Stimulated activated CD4-positive, alpha-beta T cell treated with anti-CD3 and anti-CD28 coated beads, Interleukin-1b, Interleukin-23, amount 100 ng/mL, for 48 hours (primary cell): ENCODE results near the gene LAYN.

ENCODE experiments used
- DNase-seq: peaks from one replicate; pipeline ENCODE4 v3.0.0-alpha.2; 2020

Gene LAYN, protein sequence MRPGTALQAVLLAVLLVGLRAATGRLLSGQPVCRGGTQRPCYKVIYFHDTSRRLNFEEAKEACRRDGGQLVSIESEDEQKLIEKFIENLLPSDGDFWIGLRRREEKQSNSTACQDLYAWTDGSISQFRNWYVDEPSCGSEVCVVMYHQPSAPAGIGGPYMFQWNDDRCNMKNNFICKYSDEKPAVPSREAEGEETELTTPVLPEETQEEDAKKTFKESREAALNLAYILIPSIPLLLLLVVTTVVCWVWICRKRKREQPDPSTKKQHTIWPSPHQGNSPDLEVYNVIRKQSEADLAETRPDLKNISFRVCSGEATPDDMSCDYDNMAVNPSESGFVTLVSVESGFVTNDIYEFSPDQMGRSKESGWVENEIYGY

DNA sequence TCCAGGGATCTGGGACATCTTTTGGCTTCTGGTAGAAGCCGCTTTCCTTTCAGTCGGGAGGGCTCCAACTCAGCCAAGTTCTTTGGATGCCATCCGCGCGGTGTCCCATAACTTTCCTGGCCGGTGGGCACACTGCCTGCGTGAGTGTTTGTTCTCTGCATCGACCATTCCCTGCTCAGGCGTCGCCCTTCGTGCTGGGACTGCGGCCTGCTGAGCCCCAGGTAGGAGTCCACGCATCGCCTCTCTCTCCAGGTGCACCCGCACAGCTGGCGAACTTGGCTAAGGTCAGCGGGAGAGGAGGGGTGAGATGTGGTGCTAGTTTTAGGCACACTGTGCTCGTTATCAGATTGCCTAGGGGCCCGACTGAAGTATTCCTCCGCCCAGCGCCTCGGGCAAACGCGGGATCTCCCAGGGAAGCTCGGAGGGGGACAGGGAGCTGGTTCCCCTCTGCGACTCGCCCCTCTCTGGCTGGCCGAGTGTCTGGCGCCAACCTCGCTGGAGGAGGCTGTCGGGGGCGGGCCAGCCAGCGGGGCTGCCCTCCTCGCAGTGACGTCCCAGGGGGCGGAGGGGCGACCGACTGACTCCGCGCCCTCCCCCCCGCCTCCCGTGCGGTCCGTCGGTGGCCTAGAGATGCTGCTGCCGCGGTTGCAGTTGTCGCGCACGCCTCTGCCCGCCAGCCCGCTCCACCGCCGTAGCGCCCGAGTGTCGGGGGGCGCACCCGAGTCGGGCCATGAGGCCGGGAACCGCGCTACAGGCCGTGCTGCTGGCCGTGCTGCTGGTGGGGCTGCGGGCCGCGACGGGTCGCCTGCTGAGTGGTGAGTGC, at the start of gene LAYN:
Gene LAYN (plus strand): TSS at position 607 of the 823 bp plus-strand sequence. CDS start 124 bp downstream, at position 731.
- DNase-seq: no peak

DNA sequence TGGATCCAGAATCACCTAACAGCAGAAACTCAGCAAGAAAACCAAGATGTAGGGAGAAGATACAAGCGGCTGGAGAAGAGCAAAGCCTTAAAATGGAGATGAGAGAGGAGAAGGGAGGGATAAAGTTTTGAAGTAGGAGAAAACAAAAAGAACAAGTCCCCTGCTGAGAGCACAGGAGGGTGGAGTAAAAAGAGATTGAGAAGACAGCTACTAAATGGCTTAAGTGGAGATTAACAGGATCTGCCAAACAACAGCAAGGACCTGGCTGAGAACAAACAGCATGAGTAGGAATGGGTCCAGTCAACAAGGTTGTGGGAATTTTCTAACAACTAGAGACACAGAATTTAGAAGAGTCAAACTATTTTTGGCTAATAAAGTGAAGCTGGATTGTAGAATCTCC, 46.5 kb upstream of the LAYN start:
- no peak for DNase-seq

GRCh38 chr11:111499483-111499882, 41.0 kb upstream of the LAYN start:
- DNase-seq: no peak

DNA sequence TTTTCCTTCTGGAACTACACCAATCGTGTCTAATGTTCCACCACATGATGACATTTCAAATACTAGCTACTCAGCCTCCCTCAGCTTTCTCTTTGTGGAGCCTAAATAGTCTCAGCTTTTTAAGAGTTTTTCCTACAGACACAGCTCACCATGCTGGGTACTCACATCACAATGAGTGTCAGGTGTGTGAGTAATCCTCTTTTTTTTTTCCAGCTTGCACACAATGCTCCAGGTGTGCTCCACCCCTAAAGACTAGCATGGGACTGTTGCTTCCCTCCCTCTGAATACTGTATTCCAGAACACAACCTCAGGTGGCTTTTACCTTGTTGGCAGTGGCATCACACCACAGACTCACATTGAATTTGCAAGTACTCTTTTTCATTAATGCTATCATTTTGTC, 40.0 kb upstream of the LAYN start:
- DNase-seq: no peak

- no peak for DNase-seq
Observed at GRCh38 chr11:111502611-111503010, 37.9 kb upstream of the LAYN start.

GRCh38 chr11:111510311-111510710, 30.2 kb upstream of the LAYN start:
- DNase-seq: no peak

DNA sequence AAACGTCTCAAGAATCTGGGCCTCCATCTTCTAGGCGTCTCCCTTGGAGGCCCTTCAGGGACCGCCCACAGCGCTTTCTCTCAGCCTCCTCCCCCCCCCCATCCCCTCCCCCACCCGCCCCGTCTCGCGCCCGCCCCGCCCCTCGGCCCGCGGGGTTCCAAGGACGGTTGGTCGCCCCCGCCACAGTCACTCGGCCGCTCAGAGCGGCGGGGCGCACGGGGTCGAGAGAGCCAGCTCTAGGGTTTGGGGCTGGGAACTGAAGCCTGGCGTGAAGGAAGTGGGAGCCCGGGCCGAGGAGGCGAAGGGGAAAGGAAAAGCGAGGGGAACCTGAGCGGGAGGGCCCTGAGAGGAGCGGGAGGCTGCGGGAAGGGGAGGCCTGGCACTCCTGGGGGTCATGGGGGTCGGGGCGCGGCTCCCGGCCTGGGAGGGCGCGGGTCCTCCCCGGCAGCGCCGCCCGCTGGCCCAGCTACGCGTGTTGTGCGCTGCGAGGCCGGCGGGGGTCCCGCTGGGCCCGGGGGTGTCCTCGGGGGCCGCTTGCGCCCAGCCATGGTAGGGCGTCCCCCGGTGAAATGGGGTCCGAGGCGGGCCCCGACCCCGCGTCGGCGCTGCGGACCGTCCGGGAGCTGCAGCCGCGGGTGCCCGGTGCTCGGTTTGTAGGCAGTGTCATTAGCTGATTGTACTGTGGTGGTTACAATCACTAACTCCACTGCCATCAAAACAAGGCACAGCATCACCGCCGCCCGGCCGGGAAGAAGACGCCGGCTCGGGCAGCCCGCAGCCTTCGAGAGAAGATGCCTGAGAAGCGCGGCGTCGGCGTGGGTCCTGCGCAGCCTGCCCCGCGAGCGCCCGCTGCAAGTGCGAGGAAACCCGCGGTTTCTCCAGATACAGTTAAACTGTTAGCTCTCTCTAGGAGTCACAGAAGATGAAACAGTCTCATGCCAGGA, 28.0 kb upstream of the LAYN start, which contains the start of gene BTG4:
Gene BTG4 (minus strand): TSS at position 91 of the 944 bp plus-strand sequence. CDS start 13,610 bp downstream, outside the sequence.
- no peak for DNase-seq

- DNase-seq: no peak
Observed at GRCh38 chr11:111513240-111513605, 27.3 kb upstream of the LAYN start.

DNA sequence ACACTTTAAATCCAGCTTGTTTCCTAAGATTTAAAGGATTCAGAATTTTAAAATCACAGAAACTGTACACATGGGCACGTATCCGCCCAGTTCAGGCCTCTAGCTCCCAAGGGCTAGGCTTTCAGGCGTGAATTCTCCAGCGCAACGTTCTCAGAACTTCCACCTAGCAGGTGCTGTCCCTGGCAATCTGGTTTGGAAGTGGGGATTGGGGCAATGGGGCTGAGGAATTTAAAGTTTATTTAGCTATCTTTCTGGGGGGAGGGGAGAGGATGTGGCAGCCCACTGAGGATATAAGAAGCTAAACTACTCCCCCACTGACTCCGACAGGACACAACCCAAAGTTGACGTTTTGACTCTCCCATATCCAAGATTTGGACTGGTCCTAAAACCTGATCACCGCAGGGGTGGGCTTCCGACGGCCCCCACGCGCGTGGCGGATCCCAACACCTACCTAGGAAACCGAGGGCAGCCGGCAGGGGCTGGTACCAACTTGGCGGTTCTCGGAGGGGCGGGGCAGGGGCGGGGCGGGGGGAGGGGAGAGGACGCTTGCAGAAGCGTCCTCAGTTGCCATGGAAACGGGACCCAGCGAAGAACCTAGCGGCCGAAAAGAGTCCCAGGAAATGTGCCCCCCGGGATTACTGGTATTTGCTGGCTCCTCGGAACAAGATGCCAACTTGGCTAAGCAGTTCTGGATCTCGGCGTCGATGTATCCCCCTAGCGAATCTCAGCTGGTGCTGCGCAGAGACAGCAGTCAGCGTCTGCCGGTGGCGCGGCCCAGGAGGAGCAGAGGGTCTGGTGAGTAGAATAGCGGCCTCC, 26.1 kb upstream of the LAYN start, which contains the start of gene HOATZ:
Gene HOATZ (plus strand): TSS at position 563 of the 816 bp plus-strand sequence. CDS start 7 bp downstream, at position 570.
- no peak for DNase-seq

- DNase-seq: no peak
Observed at GRCh38 chr11:111515591-111515990, 24.9 kb upstream of the LAYN start.

DNA sequence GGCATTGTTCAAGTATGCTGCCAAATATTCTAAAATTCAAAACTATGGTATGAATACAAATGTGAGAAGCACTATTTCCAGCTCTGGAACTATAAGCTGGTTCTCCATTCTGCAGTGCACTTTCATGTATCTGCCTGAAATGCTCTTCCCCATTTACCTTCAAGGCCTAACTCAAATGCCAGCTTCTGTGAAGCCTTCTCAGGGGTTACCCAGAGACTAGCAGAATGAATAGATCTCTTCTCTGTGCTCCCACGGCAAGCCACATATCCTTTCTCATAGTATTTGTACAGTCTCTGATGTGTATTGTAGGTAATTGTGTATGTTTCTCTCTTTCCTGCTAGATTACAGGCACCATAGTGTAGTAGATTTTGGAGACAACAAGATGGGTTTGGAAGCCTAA, 21.9 kb upstream of the LAYN start:
- DNase-seq: no peak

DNA sequence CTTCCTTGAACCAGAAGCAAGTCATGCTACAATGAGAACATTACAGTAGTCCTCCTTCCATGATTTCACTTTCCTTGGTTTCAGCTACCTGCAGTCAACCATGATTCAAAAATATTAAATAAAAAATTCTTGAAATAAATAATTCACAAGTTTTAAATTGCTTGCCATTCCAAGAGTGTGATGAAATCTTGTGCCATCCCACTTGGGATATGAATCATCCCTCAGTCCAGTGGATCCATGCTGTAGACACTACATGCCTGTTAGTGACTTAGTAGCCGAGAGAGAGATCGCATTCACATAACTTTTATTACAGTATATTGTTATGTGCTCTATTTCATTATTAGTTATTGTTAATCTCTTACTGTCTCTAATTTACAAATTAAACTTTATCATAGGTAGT, 20.0 kb upstream of the LAYN start:
- DNase-seq: no peak

DNA sequence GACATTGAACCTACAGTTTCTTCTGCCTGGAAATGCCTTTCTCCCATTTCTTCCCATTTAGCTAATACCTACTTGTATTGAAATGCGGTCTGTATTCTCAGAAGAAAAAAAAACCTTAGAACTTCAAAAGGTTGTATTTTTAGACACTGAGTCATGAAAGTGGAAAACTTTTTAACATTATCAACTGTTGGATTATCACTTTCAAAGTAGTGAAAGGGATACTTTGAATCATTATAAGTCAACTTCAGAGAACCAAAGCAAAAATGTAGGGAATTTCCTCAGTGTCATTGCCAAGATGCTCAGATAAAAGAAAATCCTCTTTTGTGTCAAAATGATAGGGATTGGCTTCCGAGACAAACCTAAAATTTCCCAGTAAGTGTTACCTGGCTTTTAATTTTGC, 19.4 kb upstream of the LAYN start:
- no peak for DNase-seq

GRCh38 chr11:111522426-111522825, 18.1 kb upstream of the LAYN start:
- DNase-seq: no peak

GRCh38 chr11:111523343-111523742, 17.2 kb upstream of the LAYN start:
- DNase-seq: peak; percentile 46

GRCh38 chr11:111524056-111524455, 16.5 kb upstream of the LAYN start:
- DNase-seq: no peak

- DNase-seq: no peak
Observed at GRCh38 chr11:111525456-111525855, 15.1 kb upstream of the LAYN start.

- DNase-seq: no peak
Observed at GRCh38 chr11:111526501-111526900, 14.0 kb upstream of the LAYN start.

GRCh38 chr11:111527279-111527678, 13.2 kb upstream of the LAYN start:
- no peak for DNase-seq

- no peak for DNase-seq
Observed at GRCh38 chr11:111528557-111528956, 12.0 kb upstream of the LAYN start.

- no peak for DNase-seq
Observed at GRCh38 chr11:111530091-111530490, 10.4 kb upstream of the LAYN start.

- no peak for DNase-seq
Observed at GRCh38 chr11:111531136-111531535, 9.4 kb upstream of the LAYN start.
